Retinal pigment epithelial cell (primary cell): ENCODE data around the gene CCDC169.
A peak's percentile ranks its signal among the peaks of the same experiment; 100 is the strongest.

Source experiments
- DNase-seq: peaks from one replicate; pipeline ENCODE4 v3.0.0-alpha.2; 2010; ENCODE audit warnings: low read depth
- H3K4me3 ChIP-seq: 2 replicates; pipeline ENCODE4 v1.5.1; 2011; ENCODE audit warnings: mild to moderate bottlenecking, low read length, control low read depth, moderate library complexity
- TF ChIP-seq, protein P1 (sequence below): conservative IDR thresholded peaks from 2 replicates; pipeline ENCODE4 v1.5.1; 2011; ENCODE audit warnings: low read depth, low read length, control low read depth, inconsistent platforms

CCDC169 gene

GRCh38 chr13:36259361-36260137 is 38.1 kb downstream of the CCDC169 start:
- TF ChIP-seq, protein P1, sequence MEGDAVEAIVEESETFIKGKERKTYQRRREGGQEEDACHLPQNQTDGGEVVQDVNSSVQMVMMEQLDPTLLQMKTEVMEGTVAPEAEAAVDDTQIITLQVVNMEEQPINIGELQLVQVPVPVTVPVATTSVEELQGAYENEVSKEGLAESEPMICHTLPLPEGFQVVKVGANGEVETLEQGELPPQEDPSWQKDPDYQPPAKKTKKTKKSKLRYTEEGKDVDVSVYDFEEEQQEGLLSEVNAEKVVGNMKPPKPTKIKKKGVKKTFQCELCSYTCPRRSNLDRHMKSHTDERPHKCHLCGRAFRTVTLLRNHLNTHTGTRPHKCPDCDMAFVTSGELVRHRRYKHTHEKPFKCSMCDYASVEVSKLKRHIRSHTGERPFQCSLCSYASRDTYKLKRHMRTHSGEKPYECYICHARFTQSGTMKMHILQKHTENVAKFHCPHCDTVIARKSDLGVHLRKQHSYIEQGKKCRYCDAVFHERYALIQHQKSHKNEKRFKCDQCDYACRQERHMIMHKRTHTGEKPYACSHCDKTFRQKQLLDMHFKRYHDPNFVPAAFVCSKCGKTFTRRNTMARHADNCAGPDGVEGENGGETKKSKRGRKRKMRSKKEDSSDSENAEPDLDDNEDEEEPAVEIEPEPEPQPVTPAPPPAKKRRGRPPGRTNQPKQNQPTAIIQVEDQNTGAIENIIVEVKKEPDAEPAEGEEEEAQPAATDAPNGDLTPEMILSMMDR = no peak
- no peak overlapping the region for H3K4me3 ChIP-seq
- DNase-seq = no peak

GRCh38 chr13:36258831-36259230 is 38.8 kb downstream of the CCDC169 start:
- TF ChIP-seq, protein P1 = no peak

DNA sequence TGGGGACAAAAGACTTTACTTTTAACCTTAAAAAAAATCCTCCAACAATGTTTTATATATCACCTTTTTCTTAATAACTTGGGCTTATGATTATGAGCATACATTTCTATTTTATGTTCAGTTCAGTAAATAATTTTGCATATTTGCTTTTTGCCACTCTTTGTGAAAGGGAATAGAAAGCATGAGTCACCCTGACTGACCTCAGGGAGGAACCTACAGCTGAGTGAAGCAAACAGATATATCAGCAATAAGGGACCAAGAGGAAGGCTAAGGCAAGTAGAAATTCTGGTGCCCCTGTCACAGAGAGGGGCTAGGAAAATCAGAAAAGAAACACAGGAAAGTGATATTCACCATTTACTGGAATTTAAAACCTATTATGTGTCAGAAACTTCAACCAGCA is 46.1 kb downstream of the CCDC169 start:
- no peak overlapping the region for H3K4me3 ChIP-seq
- DNase-seq = peak; percentile 4
- TF ChIP-seq, protein P1 = no peak

More at GRCh38 chr13:36258831-36259230, 38.8 kb downstream of the CCDC169 start:
- no peak overlapping the region for H3K4me3 ChIP-seq
- no peak for DNase-seq

- no peak for DNase-seq
- no peak overlapping the region for H3K4me3 ChIP-seq
- TF ChIP-seq, protein P1 = no peak
Observed at GRCh38 chr13:36251017-36251416, 46.6 kb downstream of the CCDC169 start.

- TF ChIP-seq, protein P1 = no peak
- H3K4me3 ChIP-seq = no peak overlapping the region
- no peak for DNase-seq
Observed at GRCh38 chr13:36248700-36249099, 48.9 kb downstream of the CCDC169 start.

DNA sequence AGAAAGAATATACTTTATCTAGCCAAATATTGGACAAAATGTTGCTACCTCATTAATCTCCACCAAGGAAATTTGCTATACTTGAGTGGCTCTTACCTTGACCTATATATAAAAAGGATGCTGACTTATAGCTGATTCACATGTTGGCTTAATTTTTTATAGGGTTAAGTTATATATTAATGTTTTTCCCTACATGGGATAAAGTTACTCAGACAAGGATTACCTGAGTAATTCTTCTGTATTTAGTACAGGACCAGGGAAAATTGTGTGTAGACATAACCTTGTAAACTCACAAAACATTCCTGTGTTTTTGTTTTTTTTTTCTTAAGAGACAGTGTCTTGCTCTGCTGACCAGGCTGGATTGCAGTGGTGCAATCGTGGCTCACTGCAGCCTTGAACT is 52.6 kb downstream of the CCDC169 start:
- TF ChIP-seq, protein P1 = no peak
- DNase-seq = no peak
- H3K4me3 ChIP-seq = no peak overlapping the region

DNA sequence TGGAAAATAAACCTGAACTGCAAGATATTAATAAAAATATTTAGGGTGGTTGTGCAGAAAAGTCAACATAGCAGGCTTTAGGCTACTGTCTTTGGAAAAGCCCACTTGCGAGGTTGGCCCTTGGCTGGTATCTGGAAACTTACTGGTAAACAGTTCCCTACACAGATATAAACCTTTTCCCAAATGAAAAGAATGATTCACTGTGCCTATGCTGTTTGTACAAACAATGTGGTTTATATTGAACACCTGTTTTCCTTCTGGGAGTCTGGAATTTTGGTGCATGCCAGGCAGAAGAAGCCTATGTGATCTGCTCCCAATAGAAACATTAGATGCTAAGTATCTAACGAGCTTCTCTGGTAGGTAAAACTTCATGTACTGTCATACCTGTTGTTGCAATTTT is 53.5 kb downstream of the CCDC169 start:
- no peak for DNase-seq
- H3K4me3 ChIP-seq = no peak overlapping the region

More for the DNA sequence above, 53.5 kb downstream of the CCDC169 start:
- TF ChIP-seq, protein P1 = no peak
